Measurements from ENCODE around the gene FAM81B.

DNA sequence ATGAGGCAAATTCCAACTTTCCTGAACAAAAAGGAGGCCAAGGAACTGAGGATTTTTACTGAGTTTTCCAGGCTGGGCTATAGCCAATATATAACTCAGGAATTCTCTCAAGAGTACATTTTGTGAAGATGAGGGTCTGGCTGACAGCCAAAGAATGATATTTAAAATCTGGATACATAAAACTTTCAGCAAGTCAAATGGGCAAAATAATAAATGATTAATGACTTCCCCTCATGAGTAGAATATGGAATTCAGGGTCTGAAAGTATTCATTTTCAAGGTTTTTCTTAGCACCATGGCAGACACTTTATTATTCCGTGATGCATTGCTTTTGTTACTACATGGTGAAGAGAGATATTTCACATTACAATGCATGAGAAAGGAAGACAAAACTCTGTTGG, 7.8 kb downstream of the FAM81B start:
- TF ChIP-seq, protein P1, sequence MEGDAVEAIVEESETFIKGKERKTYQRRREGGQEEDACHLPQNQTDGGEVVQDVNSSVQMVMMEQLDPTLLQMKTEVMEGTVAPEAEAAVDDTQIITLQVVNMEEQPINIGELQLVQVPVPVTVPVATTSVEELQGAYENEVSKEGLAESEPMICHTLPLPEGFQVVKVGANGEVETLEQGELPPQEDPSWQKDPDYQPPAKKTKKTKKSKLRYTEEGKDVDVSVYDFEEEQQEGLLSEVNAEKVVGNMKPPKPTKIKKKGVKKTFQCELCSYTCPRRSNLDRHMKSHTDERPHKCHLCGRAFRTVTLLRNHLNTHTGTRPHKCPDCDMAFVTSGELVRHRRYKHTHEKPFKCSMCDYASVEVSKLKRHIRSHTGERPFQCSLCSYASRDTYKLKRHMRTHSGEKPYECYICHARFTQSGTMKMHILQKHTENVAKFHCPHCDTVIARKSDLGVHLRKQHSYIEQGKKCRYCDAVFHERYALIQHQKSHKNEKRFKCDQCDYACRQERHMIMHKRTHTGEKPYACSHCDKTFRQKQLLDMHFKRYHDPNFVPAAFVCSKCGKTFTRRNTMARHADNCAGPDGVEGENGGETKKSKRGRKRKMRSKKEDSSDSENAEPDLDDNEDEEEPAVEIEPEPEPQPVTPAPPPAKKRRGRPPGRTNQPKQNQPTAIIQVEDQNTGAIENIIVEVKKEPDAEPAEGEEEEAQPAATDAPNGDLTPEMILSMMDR (IDR thresholded peaks at IDR 0.05): no peak
- TF ChIP-seq EZH2 (IDR thresholded peaks at IDR 0.05) (no peak), EZH2phosphoT487 (IDR thresholded peaks at IDR 0.05) (no peak)

All from neural progenitor cell (in vitro differentiated cells).